ENCODE measurements around the gene RAD23B.

Gene RAD23B

GRCh38 chr9:107325842-107326241 lies 42.8 kb downstream of the RAD23B start:
- TF ChIP-seq, protein P1, sequence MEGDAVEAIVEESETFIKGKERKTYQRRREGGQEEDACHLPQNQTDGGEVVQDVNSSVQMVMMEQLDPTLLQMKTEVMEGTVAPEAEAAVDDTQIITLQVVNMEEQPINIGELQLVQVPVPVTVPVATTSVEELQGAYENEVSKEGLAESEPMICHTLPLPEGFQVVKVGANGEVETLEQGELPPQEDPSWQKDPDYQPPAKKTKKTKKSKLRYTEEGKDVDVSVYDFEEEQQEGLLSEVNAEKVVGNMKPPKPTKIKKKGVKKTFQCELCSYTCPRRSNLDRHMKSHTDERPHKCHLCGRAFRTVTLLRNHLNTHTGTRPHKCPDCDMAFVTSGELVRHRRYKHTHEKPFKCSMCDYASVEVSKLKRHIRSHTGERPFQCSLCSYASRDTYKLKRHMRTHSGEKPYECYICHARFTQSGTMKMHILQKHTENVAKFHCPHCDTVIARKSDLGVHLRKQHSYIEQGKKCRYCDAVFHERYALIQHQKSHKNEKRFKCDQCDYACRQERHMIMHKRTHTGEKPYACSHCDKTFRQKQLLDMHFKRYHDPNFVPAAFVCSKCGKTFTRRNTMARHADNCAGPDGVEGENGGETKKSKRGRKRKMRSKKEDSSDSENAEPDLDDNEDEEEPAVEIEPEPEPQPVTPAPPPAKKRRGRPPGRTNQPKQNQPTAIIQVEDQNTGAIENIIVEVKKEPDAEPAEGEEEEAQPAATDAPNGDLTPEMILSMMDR (IDR thresholded peaks at IDR 0.05): no peak
- no peak for DNase-seq
- peaks cover 33% of the 10 kb centered on the region for H3K9me3 Mint-ChIP-seq
- H3K27me3 Mint-ChIP-seq (ENCODE audit: low read depth, poor library complexity): no peaks in the 10 kb centered on the region
- peak overlapping the region; percentile 62 for H3K27ac Mint-ChIP-seq
- peaks cover 92% of the 10 kb centered on the region for H3K36me3 Mint-ChIP-seq (ENCODE audit: low read depth)
- H3K4me3 Mint-ChIP-seq: no peak overlapping the region
- no peaks in the 10 kb centered on the region for H3K4me1 Mint-ChIP-seq

GRCh38 chr9:107328510-107328909 lies 45.4 kb downstream of the RAD23B start:
- H3K36me3 Mint-ChIP-seq (ENCODE audit: low read depth): peaks cover 100% of the 10 kb centered on the region
- TF ChIP-seq, protein P1 (IDR thresholded peaks at IDR 0.05): no peak
- no peaks in the 10 kb centered on the region for H3K4me1 Mint-ChIP-seq
- H3K9me3 Mint-ChIP-seq: peaks cover 33% of the 10 kb centered on the region
- H3K27me3 Mint-ChIP-seq (ENCODE audit: low read depth, poor library complexity): no peaks in the 10 kb centered on the region
- no peak overlapping the region for H3K27ac Mint-ChIP-seq
- no peak for DNase-seq
- H3K4me3 Mint-ChIP-seq: no peak overlapping the region

GRCh38 chr9:107330420-107330819 lies 47.3 kb downstream of the RAD23B start:
- Mint-ChIP-seq H3K9me3 (peaks cover 18% of the 10 kb centered on the region), H3K4me1 (no peaks in the 10 kb centered on the region), H3K36me3 (ENCODE audit: low read depth) (peaks cover 98% of the 10 kb centered on the region), H3K27me3 (ENCODE audit: low read depth, poor library complexity) (no peaks in the 10 kb centered on the region), H3K4me3 (no peak overlapping the region), H3K27ac (no peak overlapping the region)
- TF ChIP-seq, protein P1 (IDR thresholded peaks at IDR 0.05): no peak
- DNase-seq: no peak

DNA sequence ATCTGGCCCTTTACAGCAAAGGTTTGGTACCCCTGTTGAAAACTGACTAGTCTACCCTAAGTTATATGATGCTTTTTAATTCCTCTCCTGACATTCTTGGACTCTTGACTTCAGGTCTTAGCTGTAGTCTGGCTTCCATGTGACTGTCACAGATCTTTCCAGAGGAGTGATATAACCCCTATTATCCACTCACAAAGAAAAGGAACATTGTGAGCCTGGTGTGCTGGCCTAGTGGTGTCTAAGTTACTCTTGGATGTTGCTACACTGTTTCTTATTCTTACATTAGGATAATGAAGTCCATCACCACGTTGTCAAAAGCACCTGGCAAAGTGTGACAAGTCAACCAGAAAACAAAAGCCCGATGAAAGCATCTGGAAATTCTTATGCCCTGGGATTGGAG lies 49.8 kb downstream of the RAD23B start:
- H3K4me1 Mint-ChIP-seq: peaks cover under 1% of the 10 kb centered on the region
- TF ChIP-seq, protein P1 (IDR thresholded peaks at IDR 0.05): no peak
- no peaks in the 10 kb centered on the region for H3K9me3 Mint-ChIP-seq
- DNase-seq: no peak
- no peak overlapping the region for H3K4me3 Mint-ChIP-seq
- H3K27me3 Mint-ChIP-seq (ENCODE audit: low read depth, poor library complexity): no peaks in the 10 kb centered on the region
- peaks cover 74% of the 10 kb centered on the region for H3K36me3 Mint-ChIP-seq (ENCODE audit: low read depth)
- peak overlapping the region; percentile 42 for H3K27ac Mint-ChIP-seq

DNA sequence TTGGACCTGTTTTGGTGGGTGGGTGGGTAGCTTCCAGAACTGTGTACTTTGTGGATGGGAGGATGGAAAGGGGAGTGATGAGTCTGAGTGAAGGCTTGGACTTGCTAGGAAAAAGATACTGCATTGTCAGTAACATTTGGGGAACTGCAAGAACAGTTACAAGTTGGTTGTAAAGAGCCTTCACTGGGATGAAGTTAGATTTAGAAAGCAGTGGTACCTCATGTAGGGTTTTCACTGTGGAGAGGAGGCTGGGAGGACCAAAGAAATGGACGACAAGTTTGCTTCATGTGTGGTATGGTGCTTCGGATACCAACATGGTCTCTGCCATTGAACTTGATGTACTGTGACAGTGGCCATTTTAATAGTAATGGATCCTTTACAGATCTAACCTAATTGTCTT lies 50.3 kb downstream of the RAD23B start:
- no peak for DNase-seq
- Mint-ChIP-seq H3K36me3 (ENCODE audit: low read depth) (peaks cover 70% of the 10 kb centered on the region), H3K4me3 (no peak overlapping the region), H3K4me1 (peaks cover 5% of the 10 kb centered on the region), H3K27ac (no peak overlapping the region), H3K27me3 (ENCODE audit: low read depth, poor library complexity) (no peaks in the 10 kb centered on the region), H3K9me3 (no peaks in the 10 kb centered on the region)
- TF ChIP-seq, protein P1 (IDR thresholded peaks at IDR 0.05): no peak

GRCh38 chr9:107334103-107334776 lies 51.2 kb downstream of the RAD23B start:
- Mint-ChIP-seq H3K27me3 (ENCODE audit: low read depth, poor library complexity) (no peaks in the 10 kb centered on the region), H3K27ac (no peak overlapping the region), H3K4me3 (no peak overlapping the region), H3K9me3 (no peaks in the 10 kb centered on the region), H3K4me1 (peaks cover 10% of the 10 kb centered on the region), H3K36me3 (ENCODE audit: low read depth) (peaks cover 68% of the 10 kb centered on the region)
- no peak for DNase-seq
- TF ChIP-seq, protein P1 (IDR thresholded peaks at IDR 0.05): no peak
